NCI-H1694 treated with DMSO at 0.1 percent for 48 hours (cell line): ENCODE results near the gene H2BW2.
"Not testable (repeated sequence)": the region's sequence is repeated elsewhere in the genome, so short reads cannot be mapped to it uniquely, and the experiment has no call there.

ENCODE experiments used
- DNase-seq: peaks from one replicate; lab custom pipeline; 2025; lab: John Stamatoyannopoulos, UW

H2BW2 gene

GRCh38 chrX:104039689-104040505 lies at the start of gene H2BW2:
H2BW2 (plus strand) TSS chrX:104039956; CDS start chrX:104039995, 39 bp downstream.
- DNase-seq = no peak

GRCh38 chrX:103999234-103999633 lies 40.5 kb upstream of the H2BW2 start:
- DNase-seq = no peak

DNA sequence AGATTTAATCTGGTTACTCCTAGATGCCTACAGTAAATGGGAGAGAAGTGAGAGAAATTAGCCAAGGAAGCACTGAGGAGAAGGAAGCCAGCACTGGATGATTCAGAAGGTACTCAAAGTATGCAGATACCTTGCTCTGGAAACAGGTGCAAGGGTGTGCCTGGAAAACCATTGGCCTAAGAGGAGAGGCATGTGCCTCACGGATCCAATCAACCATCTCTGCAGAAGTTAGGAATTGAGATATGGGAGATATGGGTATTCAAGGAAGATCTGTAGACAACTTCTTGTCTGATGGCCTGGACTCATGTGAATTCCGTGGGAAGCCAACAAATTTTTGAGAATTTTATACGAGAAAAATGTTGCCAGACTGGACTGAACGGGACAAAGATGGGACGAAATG lies 30.9 kb upstream of the H2BW2 start:
- DNase-seq = no peak

- no peak for DNase-seq
Measured at GRCh38 chrX:104013158-104013557, 26.6 kb upstream of the H2BW2 start.

- no peak for DNase-seq
Measured at GRCh38 chrX:104013606-104014005, 26.1 kb upstream of the H2BW2 start, which contains the start of gene H2BW1. H2BW1 (minus strand) TSS chrX:104013708; CDS start chrX:104013576, 132 bp downstream.

DNA sequence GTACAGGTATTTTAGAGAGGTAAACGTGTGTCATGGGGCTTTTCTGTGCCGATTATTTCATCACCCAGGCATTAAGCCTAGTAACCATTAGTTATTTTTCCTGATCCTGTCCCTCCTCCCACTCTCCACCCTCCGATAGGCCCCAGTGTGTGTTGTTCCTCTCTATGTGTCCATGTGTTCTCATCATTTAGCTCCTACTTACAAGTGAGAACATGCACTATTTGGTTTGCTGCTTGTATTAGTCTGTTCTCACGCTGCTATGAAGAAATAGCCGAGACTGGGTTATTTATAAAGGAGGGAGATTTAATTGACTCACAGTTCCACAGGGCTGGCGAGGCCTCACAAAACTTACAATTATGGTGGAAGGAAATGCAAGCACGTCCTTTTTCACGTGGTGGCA lies 24.2 kb upstream of the H2BW2 start:
- not testable (repeated sequence) for DNase-seq

GRCh38 chrX:104018126-104018525 lies 21.6 kb upstream of the H2BW2 start:
- no peak for DNase-seq

DNA sequence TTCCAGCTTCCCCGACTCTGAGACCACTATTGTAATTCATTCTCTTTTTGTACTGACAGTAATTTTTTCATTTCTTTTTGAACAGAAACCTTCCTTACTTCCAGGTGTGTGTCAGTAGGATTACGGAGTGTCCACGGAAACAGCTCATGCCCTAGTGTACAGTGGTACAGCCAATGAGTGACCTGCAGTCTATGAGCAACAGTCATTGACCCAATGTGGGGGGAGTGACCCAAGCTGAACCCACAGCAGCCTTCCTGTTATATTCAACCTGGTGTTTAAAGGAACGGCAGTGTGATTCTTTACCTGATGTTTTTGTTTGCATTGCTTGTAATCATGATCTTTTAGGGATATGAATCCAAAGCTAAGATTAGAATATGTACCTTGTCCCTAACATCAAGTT lies 1.2 kb downstream of the H2BW2 start:
- no peak for DNase-seq

GRCh38 chrX:104045642-104046041 lies 5.9 kb downstream of the H2BW2 start:
- no peak for DNase-seq

- DNase-seq = no peak
Measured at GRCh38 chrX:104047171-104047570, 7.4 kb downstream of the H2BW2 start.

DNA sequence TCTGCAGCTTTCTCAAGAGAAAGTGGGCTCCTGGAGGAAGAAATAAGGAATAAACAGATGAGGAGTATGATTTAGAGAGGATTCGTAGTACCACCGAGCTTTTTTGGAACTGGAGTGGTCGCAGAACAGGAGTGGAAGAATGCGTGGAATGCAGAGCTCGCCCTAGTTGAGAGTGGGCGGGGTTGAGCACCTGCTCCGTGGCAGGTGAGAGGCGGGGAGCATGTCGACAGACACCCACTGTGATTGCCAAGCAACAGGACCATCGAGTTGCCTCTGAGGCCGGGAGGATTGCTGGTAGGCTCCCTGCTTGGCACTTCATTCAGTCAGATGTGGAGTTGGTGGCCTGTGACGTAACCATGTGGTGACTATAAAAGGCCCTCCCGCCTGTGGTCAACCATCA lies 15.2 kb downstream of the H2BW2 start:
- DNase-seq = not testable (repeated sequence)

DNA sequence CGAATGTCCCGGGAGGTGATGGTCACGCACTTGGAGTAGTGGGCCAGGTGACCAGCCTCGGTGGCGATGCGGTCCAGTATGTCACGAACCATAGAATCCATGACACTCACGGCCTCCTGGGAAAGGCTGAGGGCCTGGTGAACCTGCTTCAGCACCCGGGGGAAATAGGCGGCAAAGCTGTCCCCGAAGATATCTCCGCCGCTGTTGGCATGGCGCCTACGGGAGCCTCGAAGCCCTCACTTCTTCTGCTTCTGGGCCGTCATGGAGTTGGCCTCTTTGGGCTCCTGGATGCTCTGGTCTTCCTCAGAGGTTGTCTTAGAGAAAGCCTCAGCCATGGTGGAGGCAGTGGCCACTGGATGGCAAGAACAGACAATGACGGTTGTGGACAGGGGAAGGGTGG lies 22.9 kb downstream of the H2BW2 start:
- DNase-seq = not testable (repeated sequence)

GRCh38 chrX:104075778-104076445 lies 36.2 kb downstream of the H2BW2 start, which contains the start of gene TMSB15C:
TMSB15C (minus strand) TSS chrX:104076236.
- DNase-seq = not testable (repeated sequence)

GRCh38 chrX:104077854-104078253 lies 38.1 kb downstream of the H2BW2 start:
- DNase-seq = not testable (repeated sequence)

DNA sequence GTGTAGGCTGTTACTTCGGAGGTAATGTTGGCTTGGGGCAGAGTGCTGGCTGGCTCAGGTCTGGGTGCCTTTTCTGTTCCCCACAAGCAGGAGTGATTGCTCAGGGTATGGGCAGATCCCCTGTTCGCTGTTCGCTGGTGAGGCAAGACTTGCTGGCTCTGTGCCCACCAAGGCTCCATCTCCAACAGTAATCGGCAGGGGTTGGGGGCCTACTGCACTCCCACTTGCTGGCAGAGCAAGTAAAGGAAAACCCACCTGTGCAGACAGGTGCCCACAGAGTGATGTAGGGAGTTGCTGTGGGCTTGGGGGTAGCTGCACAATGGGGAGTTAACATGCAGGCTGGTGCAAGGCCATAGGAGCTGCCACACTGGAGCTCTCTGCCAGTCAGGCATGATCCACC lies 44.3 kb downstream of the H2BW2 start:
- no peak for DNase-seq

- no peak for DNase-seq
Measured at GRCh38 chrX:104084534-104085277, 45.0 kb downstream of the H2BW2 start.

DNA sequence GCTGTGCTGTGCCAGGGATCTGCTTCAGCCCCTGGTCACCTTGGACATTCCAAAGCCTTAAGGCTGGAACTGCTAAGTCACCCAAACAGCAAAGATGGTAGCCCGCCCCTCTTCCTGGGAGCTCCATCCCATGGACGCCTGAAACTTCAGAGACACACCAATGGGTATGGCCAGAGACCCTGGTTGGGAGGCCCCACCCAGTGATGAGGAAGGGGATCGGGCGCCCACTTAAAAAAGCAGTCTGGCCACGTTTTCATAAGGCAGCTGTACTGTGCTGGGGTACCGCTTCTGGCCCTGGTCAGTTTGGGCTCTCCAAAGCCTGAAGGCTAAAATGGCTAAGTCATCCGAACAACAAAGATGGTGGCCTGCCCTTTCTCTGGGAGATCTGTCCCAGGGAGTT lies 45.7 kb downstream of the H2BW2 start:
- no peak for DNase-seq

DNA sequence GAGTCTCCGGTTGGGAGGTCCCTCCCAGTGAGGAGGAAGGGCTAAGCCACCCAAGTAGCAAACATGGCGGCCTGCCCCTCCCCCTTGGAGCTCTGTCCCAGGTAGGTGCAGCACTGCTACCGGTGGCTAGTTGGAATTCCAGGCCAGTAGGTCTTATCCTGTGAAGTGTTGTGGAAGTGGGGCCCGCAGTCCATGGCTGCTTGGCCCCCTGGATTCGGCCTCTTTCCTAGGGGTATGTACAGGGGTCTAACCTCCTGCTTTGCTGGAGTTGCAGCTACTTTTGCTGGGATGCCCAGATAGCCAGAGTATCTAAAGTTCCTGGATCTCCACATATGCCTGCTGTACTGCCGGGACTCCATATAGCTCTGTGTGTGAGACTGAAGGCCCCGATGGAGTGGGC lies 46.2 kb downstream of the H2BW2 start:
- DNase-seq = no peak
